H1 (cell line): ENCODE measurements around the gene ELOVL5. TPM values are rescaled to one million over a fixed set of nuclear protein-coding genes. Genes with fewer than 3 reads are reported as not detected.

Experiments
- CHD7 ChIP-seq: fragments of 300-600 bp; sonication (generic); IDR thresholded peaks from 2 replicates; pipeline ENCODE4 v1.7.1; 2012; ENCODE audit warnings: low read length, moderate library complexity, mild to moderate bottlenecking, inconsistent platforms; ENCODE audit not compliant: insufficient replicate concordance
- POLR2A ChIP-seq, 2 experiments: IDR thresholded peaks; 1 replicate in 1 of 2; 2 replicates in 1 of 2; pipeline ENCODE4 v1.6.1; 2011; ENCODE audit warnings: low read depth in 2 of 2, low read length in 2 of 2, mild to moderate bottlenecking in 2 of 2; ENCODE audit errors: control extremely low read depth in 1 of 2
- polyA plus RNA-seq, 7 experiments: library from polyadenylated mRNA; depleted of rRNA in 3 of 7; stranded (reverse) in 5 of 7; unstranded in 2 of 7; fragments of >200 nt in 5 of 7; fragments of 200-250 nt in 2 of 7; gene quantifications; 1 replicate in 5 of 7; 2 replicates in 1 of 7; 4 replicates in 1 of 7; pipeline versions ENCODE4 v1.2.1 to v1.2.3, GENCODE V29; 2011 to 2013; ENCODE audit warnings: missing spikeins in 2 of 7, mixed read lengths in 2 of 7
- total RNA-seq: library from RNA; stranded (reverse); fragmentation: NEBNext Ultra II Directional; extraction: Animal tissue kit (Norgen Biotek cat#: 25700); gene quantifications from 2 replicates; pipeline ENCODE4 v1.2.1, GENCODE V29; 2021

The ELOVL5 gene
- total and polyA plus RNA-seq, 2 of the 8 experiments (the other 6 are each of a cell fraction or from before 2014, with no cell fraction given): 113 to 156 TPM

GRCh38 chr6:53357576-53358360, 9.0 kb upstream of the ELOVL5 start (continued):
- TF ChIP-seq CHD7: no peak
- no peak for TF ChIP-seq POLR2A (IDR thresholded peaks at IDR 0.05; ENCODE audit: control extremely low read depth in 1 of 2, low read depth in 2 of 2, low read length in 2 of 2)
- TF ChIP-seq, all 59 proteins: peak for 0
